ENCODE measurements around the gene DLGAP5. TPM values are rescaled to one million over a fixed set of nuclear protein-coding genes. Genes with fewer than 3 reads are reported as not detected.
A peak's percentile ranks its signal among the peaks of the same experiment; 100 is the strongest.

The DLGAP5 gene
- 39.9 and 44.8 TPM in 2 replicates for polyA plus RNA-seq (2013)

GRCh38 chr14:55191203-55192053, at the start of gene DLGAP5:
DLGAP5 (minus strand) TSS chr14:55191585; CDS start chr14:55189179, 2,406 bp downstream.
- H3K27me3 ChIP-seq (ENCODE audit: insufficient read depth, low read length): no peaks in the 10 kb centered on the region
- peak within 1 kb of the TSS; percentile 28 for H3K14ac ChIP-seq (ENCODE audit: low read length)
- H2AFZ ChIP-seq (ENCODE audit: insufficient read depth, low read length, poor library complexity): peak within 1 kb of the TSS; percentile 83
- H3K36me3 ChIP-seq (ENCODE audit: control insufficient read depth in 1 of 2, insufficient read depth in 2 of 2, low read length in 2 of 2): peaks cover 2% of the 10 kb centered on the region in 2 experiments
- no peak within 1 kb of the TSS for H3K4ac ChIP-seq (ENCODE audit: low read depth, low read length)
- H4K8ac ChIP-seq (ENCODE audit: low read depth, low read length): peak within 1 kb of the TSS; percentile 88
- H3K23ac ChIP-seq (ENCODE audit: low read length): no peak within 1 kb of the TSS
- H2BK5ac ChIP-seq (ENCODE audit: low read depth, low read length, poor library complexity): peak within 1 kb of the TSS; percentile 50
- peaks cover 5% of the 10 kb centered on the region for H3K79me1 ChIP-seq (ENCODE audit: low read length)
- peak within 1 kb of the TSS; percentile 68 for H2BK120ac ChIP-seq (ENCODE audit: insufficient read depth, low read length, poor library complexity)
- H2AK5ac ChIP-seq (ENCODE audit: low read length): no peak within 1 kb of the TSS
- H3K4me2 ChIP-seq (ENCODE audit: low read length): peak within 1 kb of the TSS; percentile 70
- no CpG with 5 or more reads among the region's 46 CpGs for WGBS (ENCODE audit: extremely low coverage, insufficient coverage, insufficient read length)
- no peak within 1 kb of the TSS for H4K12ac ChIP-seq (ENCODE audit: low read depth, low read length)
- H2BK12ac ChIP-seq (ENCODE audit: low read length): no peak within 1 kb of the TSS
- DNase-seq: peak; percentile 91 to 96
- H3K9me3 ChIP-seq (ENCODE audit: insufficient read depth, low read depth, low read length): peaks cover 5% of the 10 kb centered on the region
- peak within 1 kb of the TSS; percentile 54 for H3K18ac ChIP-seq (ENCODE audit: low read length)
- H3K27ac ChIP-seq (ENCODE audit: low read depth, low read length): peak within 1 kb of the TSS; percentile 18
- peaks cover 6% of the 10 kb centered on the region for H3K79me2 ChIP-seq (ENCODE audit: control insufficient read depth, insufficient read depth, low read length, poor library complexity)
- H3K9ac ChIP-seq (ENCODE audit: low read length): peak within 1 kb of the TSS; percentile 44
- H3K4me1 ChIP-seq (ENCODE audit: control insufficient read depth in 1 of 2, insufficient read depth in 2 of 2, low read length in 2 of 2): peaks cover 0 to 3% of the 10 kb centered on the region in 2 experiments
- H4K91ac ChIP-seq (ENCODE audit: low read depth, low read length): peak within 1 kb of the TSS; percentile 63
- peak within 1 kb of the TSS; percentile 88 for H3K4me3 ChIP-seq (ENCODE audit: low read depth, low read length)

- Histone ChIP-seq H4K91ac (ENCODE audit: low read depth, low read length) (no peak overlapping the region), H3K79me2 (ENCODE audit: control insufficient read depth, insufficient read depth, low read length, poor library complexity) (no peaks in the 10 kb centered on the region), H3K4me2 (ENCODE audit: low read length) (peak overlapping the region; percentile 46), H2BK5ac (ENCODE audit: low read depth, low read length, poor library complexity) (no peak overlapping the region), H2AK5ac (ENCODE audit: low read length) (no peak overlapping the region), H3K4me1 (ENCODE audit: control insufficient read depth in 1 of 2, insufficient read depth in 2 of 2, low read length in 2 of 2) (peaks cover 0 to 4% of the 10 kb centered on the region in 2 experiments), H2BK12ac (ENCODE audit: low read length) (no peak overlapping the region), H3K23ac (ENCODE audit: low read length) (no peak overlapping the region), H4K8ac (ENCODE audit: low read depth, low read length) (no peak overlapping the region), H2AFZ (ENCODE audit: insufficient read depth, low read length, poor library complexity) (peak overlapping the region; percentile 64), H3K9ac (ENCODE audit: low read length) (no peak overlapping the region), H3K4me3 (ENCODE audit: low read depth, low read length) (no peak overlapping the region), H3K27ac (ENCODE audit: low read depth, low read length) (no peak overlapping the region), H3K9me3 (ENCODE audit: insufficient read depth, low read depth, low read length) (no peaks in the 10 kb centered on the region), H3K14ac (ENCODE audit: low read length) (no peak overlapping the region), H3K79me1 (ENCODE audit: low read length) (no peaks in the 10 kb centered on the region), H4K12ac (ENCODE audit: low read depth, low read length) (no peak overlapping the region), H3K36me3 (ENCODE audit: control insufficient read depth in 1 of 2, insufficient read depth in 2 of 2, low read length in 2 of 2) (no peaks in the 10 kb centered on the region), H2BK120ac (ENCODE audit: insufficient read depth, low read length, poor library complexity) (no peak overlapping the region), H3K27me3 (ENCODE audit: insufficient read depth, low read length) (peaks cover 5% of the 10 kb centered on the region), H3K18ac (ENCODE audit: low read length) (no peak overlapping the region), H3K4ac (ENCODE audit: low read depth, low read length) (no peak overlapping the region)
- WGBS (ENCODE audit: extremely low coverage, insufficient coverage, insufficient read length): no CpG with 5 or more reads among the region's 33 CpGs
- peak; percentile 60 to 72 for DNase-seq
These were observed 49.3 kb upstream of the DLGAP5 start for GRCh38 chr14:55240526-55241178.

GRCh38 chr14:55239320-55239719, 47.9 kb upstream of the DLGAP5 start:
- H4K8ac ChIP-seq (ENCODE audit: low read depth, low read length): no peak overlapping the region

GRCh38 chr14:55238019-55238680, 46.8 kb upstream of the DLGAP5 start:
- no CpG with 5 or more reads among the region's 12 CpGs for WGBS (ENCODE audit: extremely low coverage, insufficient coverage, insufficient read length)
- no peak overlapping the region for H3K4me2 ChIP-seq (ENCODE audit: low read length)
- H3K27ac ChIP-seq (ENCODE audit: low read depth, low read length): no peak overlapping the region
- H4K8ac ChIP-seq (ENCODE audit: low read depth, low read length): no peak overlapping the region
- H3K4me3 ChIP-seq (ENCODE audit: low read depth, low read length): no peak overlapping the region
- H2AK5ac ChIP-seq (ENCODE audit: low read length): no peak overlapping the region
- H3K36me3 ChIP-seq (ENCODE audit: control insufficient read depth in 1 of 2, insufficient read depth in 2 of 2, low read length in 2 of 2): no peaks in the 10 kb centered on the region
- H4K12ac ChIP-seq (ENCODE audit: low read depth, low read length): no peak overlapping the region
- no peaks in the 10 kb centered on the region for H3K79me1 ChIP-seq (ENCODE audit: low read length)
- no peaks in the 10 kb centered on the region for H3K9me3 ChIP-seq (ENCODE audit: insufficient read depth, low read depth, low read length)
- no peak overlapping the region for H3K9ac ChIP-seq (ENCODE audit: low read length)
- no peak overlapping the region for H4K91ac ChIP-seq (ENCODE audit: low read depth, low read length)
- peaks cover 0 to 4% of the 10 kb centered on the region in 2 experiments for H3K4me1 ChIP-seq (ENCODE audit: control insufficient read depth in 1 of 2, insufficient read depth in 2 of 2, low read length in 2 of 2)
- H3K27me3 ChIP-seq (ENCODE audit: insufficient read depth, low read length): peaks cover 5% of the 10 kb centered on the region
- no peaks in the 10 kb centered on the region for H3K79me2 ChIP-seq (ENCODE audit: control insufficient read depth, insufficient read depth, low read length, poor library complexity)
- no peak overlapping the region for H3K14ac ChIP-seq (ENCODE audit: low read length)
- H2BK5ac ChIP-seq (ENCODE audit: low read depth, low read length, poor library complexity): no peak overlapping the region
- H2AFZ ChIP-seq (ENCODE audit: insufficient read depth, low read length, poor library complexity): no peak overlapping the region
- no peak overlapping the region for H2BK120ac ChIP-seq (ENCODE audit: insufficient read depth, low read length, poor library complexity)
- H3K23ac ChIP-seq (ENCODE audit: low read length): no peak overlapping the region
- H3K18ac ChIP-seq (ENCODE audit: low read length): no peak overlapping the region
- DNase-seq: peak in 1 of 2 donors; percentile 13
- no peak overlapping the region for H3K4ac ChIP-seq (ENCODE audit: low read depth, low read length)
- no peak overlapping the region for H2BK12ac ChIP-seq (ENCODE audit: low read length)

More at GRCh38 chr14:55239320-55239719, 47.9 kb upstream of the DLGAP5 start:
- Histone ChIP-seq H3K4me3 (ENCODE audit: low read depth, low read length) (no peak overlapping the region), H3K79me2 (ENCODE audit: control insufficient read depth, insufficient read depth, low read length, poor library complexity) (no peaks in the 10 kb centered on the region), H4K12ac (ENCODE audit: low read depth, low read length) (no peak overlapping the region), H3K9me3 (ENCODE audit: insufficient read depth, low read depth, low read length) (no peaks in the 10 kb centered on the region), H4K91ac (ENCODE audit: low read depth, low read length) (no peak overlapping the region), H2BK5ac (ENCODE audit: low read depth, low read length, poor library complexity) (no peak overlapping the region), H3K4ac (ENCODE audit: low read depth, low read length) (no peak overlapping the region), H3K4me1 (ENCODE audit: control insufficient read depth in 1 of 2, insufficient read depth in 2 of 2, low read length in 2 of 2) (peaks cover 0 to 4% of the 10 kb centered on the region in 2 experiments), H3K79me1 (ENCODE audit: low read length) (no peaks in the 10 kb centered on the region), H3K14ac (ENCODE audit: low read length) (no peak overlapping the region), H3K4me2 (ENCODE audit: low read length) (no peak overlapping the region), H2AK5ac (ENCODE audit: low read length) (no peak overlapping the region), H3K27me3 (ENCODE audit: insufficient read depth, low read length) (peaks cover 5% of the 10 kb centered on the region), H3K23ac (ENCODE audit: low read length) (no peak overlapping the region), H2BK12ac (ENCODE audit: low read length) (no peak overlapping the region), H3K18ac (ENCODE audit: low read length) (no peak overlapping the region), H2BK120ac (ENCODE audit: insufficient read depth, low read length, poor library complexity) (no peak overlapping the region), H3K36me3 (ENCODE audit: control insufficient read depth in 1 of 2, insufficient read depth in 2 of 2, low read length in 2 of 2) (no peaks in the 10 kb centered on the region), H2AFZ (ENCODE audit: insufficient read depth, low read length, poor library complexity) (no peak overlapping the region), H3K27ac (ENCODE audit: low read depth, low read length) (no peak overlapping the region), H3K9ac (ENCODE audit: low read length) (no peak overlapping the region)
- DNase-seq: no peak
- WGBS (ENCODE audit: extremely low coverage, insufficient coverage, insufficient read length): no CpG with 5 or more reads among the region's 1 CpG
